ENCODE measurements around the gene PCDHGB3. TPM values are rescaled to one million over a fixed set of nuclear protein-coding genes. Genes with fewer than 3 reads are reported as not detected.
A peak's percentile ranks its signal among the peaks of the same experiment; 100 is the strongest.

PCDHGB3 gene
- total RNA-seq, 2 experiments from 2014 or later, result 5.8 to 6.3 TPM

DNA sequence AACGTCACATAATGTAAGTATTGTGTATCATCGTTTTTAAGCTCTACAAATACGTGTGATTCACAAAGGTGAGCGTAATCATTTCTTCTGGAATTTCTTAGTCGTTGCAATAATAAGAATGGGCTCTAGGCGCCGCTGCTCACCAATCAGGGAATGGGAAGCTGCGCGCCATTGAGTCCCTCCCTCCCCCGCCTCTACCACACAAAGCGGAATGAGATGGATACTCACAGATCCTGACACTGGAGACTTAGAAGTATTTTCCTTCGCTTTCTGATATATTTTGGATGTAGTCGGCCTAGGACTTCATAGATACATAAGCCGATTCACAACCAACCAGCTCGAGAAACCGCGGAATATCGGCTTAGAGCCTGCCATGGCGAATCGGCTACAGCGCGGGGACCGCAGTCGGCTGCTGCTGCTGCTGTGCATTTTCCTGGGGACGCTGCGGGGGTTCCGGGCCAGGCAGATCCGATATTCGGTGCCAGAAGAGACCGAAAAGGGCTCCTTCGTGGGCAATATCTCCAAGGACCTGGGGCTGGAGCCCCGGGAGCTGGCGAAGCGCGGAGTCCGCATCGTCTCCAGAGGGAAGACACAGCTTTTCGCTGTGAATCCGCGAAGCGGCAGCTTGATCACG, 50.9 kb downstream of the PCDHGB3 start, which contains the start of gene PCDHGA11:
Gene PCDHGA11 (plus strand): TSS at position 197 of the 634 bp plus-strand sequence. CDS start 177 bp downstream, at position 374.
- Histone ChIP-seq H3K4me2 (ENCODE audit: low read length) (peak within 1 kb of the TSS; percentile 65), H3K36me3 (ENCODE audit: insufficient read depth, low read length) (no peaks in the 10 kb centered on the region), H3K9me3 (ENCODE audit: low read length) (no peaks in the 10 kb centered on the region), H3K27ac (ENCODE audit: low read depth, low read length, poor library complexity, severe bottlenecking) (no peak within 1 kb of the TSS), H4K20me1 (ENCODE audit: insufficient read depth, low read length) (no peaks in the 10 kb centered on the region), H3K9me2 (ENCODE audit: insufficient read depth, low read length) (no peaks in the 10 kb centered on the region), H3K79me2 (ENCODE audit: insufficient read depth, low read depth, low read length) (no peaks in the 10 kb centered on the region), H2AFZ (ENCODE audit: low read length) (peak within 1 kb of the TSS; percentile 80), H3K4me1 (ENCODE audit: insufficient read depth, low read length, poor library complexity, severe bottlenecking) (peaks cover 7% of the 10 kb centered on the region), H3K4me3 (ENCODE audit: low read depth, low read length, poor library complexity, severe bottlenecking) (peak within 1 kb of the TSS; percentile 64)
- POLR2A ChIA-PET, result interaction anchor here (1.0 to 2.0 kb wide), 5 partner anchors 10 to 143 kb away, joined by 3 to 8 read pairs (median 5); partner anchors contain the start of genes PCDHGA12 and PCDHGB2
- no peak for TF ChIP-seq EZH2phosphoT487 (IDR thresholded peaks at IDR 0.05; ENCODE audit: borderline replicate concordance, low read depth, low read length)
- TF ChIP-seq, protein P1, sequence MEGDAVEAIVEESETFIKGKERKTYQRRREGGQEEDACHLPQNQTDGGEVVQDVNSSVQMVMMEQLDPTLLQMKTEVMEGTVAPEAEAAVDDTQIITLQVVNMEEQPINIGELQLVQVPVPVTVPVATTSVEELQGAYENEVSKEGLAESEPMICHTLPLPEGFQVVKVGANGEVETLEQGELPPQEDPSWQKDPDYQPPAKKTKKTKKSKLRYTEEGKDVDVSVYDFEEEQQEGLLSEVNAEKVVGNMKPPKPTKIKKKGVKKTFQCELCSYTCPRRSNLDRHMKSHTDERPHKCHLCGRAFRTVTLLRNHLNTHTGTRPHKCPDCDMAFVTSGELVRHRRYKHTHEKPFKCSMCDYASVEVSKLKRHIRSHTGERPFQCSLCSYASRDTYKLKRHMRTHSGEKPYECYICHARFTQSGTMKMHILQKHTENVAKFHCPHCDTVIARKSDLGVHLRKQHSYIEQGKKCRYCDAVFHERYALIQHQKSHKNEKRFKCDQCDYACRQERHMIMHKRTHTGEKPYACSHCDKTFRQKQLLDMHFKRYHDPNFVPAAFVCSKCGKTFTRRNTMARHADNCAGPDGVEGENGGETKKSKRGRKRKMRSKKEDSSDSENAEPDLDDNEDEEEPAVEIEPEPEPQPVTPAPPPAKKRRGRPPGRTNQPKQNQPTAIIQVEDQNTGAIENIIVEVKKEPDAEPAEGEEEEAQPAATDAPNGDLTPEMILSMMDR (conservative IDR thresholded peaks at IDR 0.05; ENCODE audit: low read length), result peak; percentile 96
- intact Hi-C loops (cut with micrococcal nuclease; ENCODE audit: unreplicated experiment), result loop anchor here (2.0 kb wide), 1 partner anchor 54 kb away; the partner anchor contains the start of gene PCDHGC3
- DNase-seq (ENCODE audit: low spot score), result peak; percentile 76
- CTCF ChIA-PET (ENCODE audit: unreplicated experiment), result interaction anchor here (0.6 to 2.1 kb wide), 8 partner anchors 9 to 143 kb away, joined by 3 to 9 read pairs (median 4); partner anchors contain the start of genes PCDHGA12 and PCDHGB3
- no TSS peak for BruUV-seq (replicated peaks)

DNA sequence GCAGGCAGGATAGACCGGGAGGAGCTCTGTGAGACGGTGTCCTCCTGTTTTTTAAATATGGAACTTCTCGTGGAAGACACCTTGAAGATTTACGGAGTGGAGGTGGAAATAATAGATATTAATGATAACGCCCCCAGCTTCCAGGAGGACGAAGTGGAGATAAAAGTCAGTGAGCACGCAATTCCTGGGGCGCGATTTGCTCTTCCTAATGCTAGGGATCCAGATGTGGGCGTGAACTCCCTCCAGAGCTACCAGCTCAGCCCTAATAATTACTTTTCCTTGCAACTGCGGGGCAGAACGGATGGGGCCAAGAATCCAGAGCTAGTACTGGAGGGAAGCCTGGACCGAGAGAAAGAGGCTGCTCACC, 51.4 kb downstream of the PCDHGB3 start:
- no peak overlapping the region for H3K27ac ChIP-seq (ENCODE audit: low read depth, low read length, poor library complexity, severe bottlenecking)
- no peak for TF ChIP-seq EZH2phosphoT487 (IDR thresholded peaks at IDR 0.05; ENCODE audit: borderline replicate concordance, low read depth, low read length)
- TF ChIP-seq, protein P1 (conservative IDR thresholded peaks at IDR 0.05; ENCODE audit: low read length), result no peak
- intact Hi-C loops (cut with micrococcal nuclease; ENCODE audit: unreplicated experiment), result loop anchor here (2.0 kb wide), 1 partner anchor 53 kb away; the partner anchor contains the start of gene PCDHGC3
- peaks cover 7% of the 10 kb centered on the region for H3K4me1 ChIP-seq (ENCODE audit: insufficient read depth, low read length, poor library complexity, severe bottlenecking)
- peak overlapping the region; percentile 80; the same call in 1 of the 2 replicates for H2AFZ ChIP-seq (ENCODE audit: low read length)
- no peaks in the 10 kb centered on the region for H3K9me3 ChIP-seq (ENCODE audit: low read length)
- no peaks in the 10 kb centered on the region for H4K20me1 ChIP-seq (ENCODE audit: insufficient read depth, low read length)
- H3K4me3 ChIP-seq (ENCODE audit: low read depth, low read length, poor library complexity, severe bottlenecking), result peak overlapping the region; percentile 64
- H3K4me2 ChIP-seq (ENCODE audit: low read length), result peak overlapping the region; percentile 65
- ChIA-PET CTCF (ENCODE audit: unreplicated experiment) (interaction anchor here (0.6 to 2.1 kb wide), 7 partner anchors 9 to 143 kb away, joined by 3 to 9 read pairs (median 4); partner anchors contain the start of genes PCDHGA12 and PCDHGB3), POLR2A (interaction anchor here (0.7 to 2.0 kb wide), 6 partner anchors 9 to 143 kb away, joined by 3 to 8 read pairs (median 4); partner anchors contain the start of genes PCDHGA12 and PCDHGB2)
- no peaks in the 10 kb centered on the region for H3K79me2 ChIP-seq (ENCODE audit: insufficient read depth, low read depth, low read length)
- H3K36me3 ChIP-seq (ENCODE audit: insufficient read depth, low read length), result no peaks in the 10 kb centered on the region
- no TSS peak for BruUV-seq (replicated peaks)
- DNase-seq (ENCODE audit: low spot score), result no peak
- no peaks in the 10 kb centered on the region for H3K9me2 ChIP-seq (ENCODE audit: insufficient read depth, low read length)

Other genes starting within 250 kb of the PCDHGB3 start
Only the 30 nearest of the 37 such genes appear.
- 0.06 TPM in 1 of 2 replicates, not detected in the other for gene PCDHB9, start 183.1 kb upstream of the PCDHGB3 start, total RNA-seq (2014; rRNA removed; shearing (Covaris generic))
- gene PCDHB9, start 183.1 kb upstream of the PCDHGB3 start, total RNA-seq (2022), result 0.33 TPM in 1 of 2 replicates, not detected in the other
- 0.08 TPM in 1 of 2 replicates, not detected in the other for gene PCDHB10, start 177.9 kb upstream of the PCDHGB3 start, total RNA-seq (2014; rRNA removed; shearing (Covaris generic))
- gene PCDHB10, start 177.9 kb upstream of the PCDHGB3 start, total RNA-seq (2022), result not detected in 2 replicates
- gene PCDHB11, start 170.6 kb upstream of the PCDHGB3 start, total RNA-seq (2014; rRNA removed; shearing (Covaris generic)), result not detected in 2 replicates
- gene PCDHB11, start 170.6 kb upstream of the PCDHGB3 start, total RNA-seq (2022), result not detected in 2 replicates
- gene PCDHB12, start 161.5 kb upstream of the PCDHGB3 start, total RNA-seq (2014; rRNA removed; shearing (Covaris generic)), result not detected in 2 replicates
- gene PCDHB12, start 161.5 kb upstream of the PCDHGB3 start, total RNA-seq (2022), result not detected in 2 replicates
- gene PCDHB13, start 156.3 kb upstream of the PCDHGB3 start, total RNA-seq (2014; rRNA removed; shearing (Covaris generic)), result 0.22 TPM in 1 of 2 replicates, not detected in the other
- not detected in 2 replicates for gene PCDHB13, start 156.3 kb upstream of the PCDHGB3 start, total RNA-seq (2022)
- gene PCDHB14, start 146.9 kb upstream of the PCDHGB3 start, total RNA-seq (2014; rRNA removed; shearing (Covaris generic)), result 0.22 TPM in 1 of 2 replicates, not detected in the other
- not detected in 2 replicates for gene PCDHB14, start 146.9 kb upstream of the PCDHGB3 start, total RNA-seq (2022)
- gene PCDHB15, start 124.8 kb upstream of the PCDHGB3 start, total RNA-seq (2014; rRNA removed; shearing (Covaris generic)), result not detected in 2 replicates
- not detected in 2 replicates for gene PCDHB15, start 124.8 kb upstream of the PCDHGB3 start, total RNA-seq (2022)
- 0.16 and 0.95 TPM in 2 replicates for gene SLC25A2, start 66.2 kb upstream of the PCDHGB3 start, total RNA-seq (2014; rRNA removed; shearing (Covaris generic))
- 0.70 and 1.6 TPM in 2 replicates for gene SLC25A2, start 66.2 kb upstream of the PCDHGB3 start, total RNA-seq (2022)
- gene TAF7, start 49.5 kb upstream of the PCDHGB3 start, total RNA-seq (2014; rRNA removed; shearing (Covaris generic)), result 115 and 126 TPM in 2 replicates
- 103 and 113 TPM in 2 replicates for gene TAF7, start 49.5 kb upstream of the PCDHGB3 start, total RNA-seq (2022)
- gene PCDHGA1, start 39.7 kb upstream of the PCDHGB3 start, total RNA-seq (2014; rRNA removed; shearing (Covaris generic)), result 1.3 and 1.8 TPM in 2 replicates
- 1.7 and 1.9 TPM in 2 replicates for gene PCDHGA1, start 39.7 kb upstream of the PCDHGB3 start, total RNA-seq (2022)
- 0.19 and 0.51 TPM in 2 replicates for gene PCDHGA2, start 31.5 kb upstream of the PCDHGB3 start, total RNA-seq (2014; rRNA removed; shearing (Covaris generic))
- gene PCDHGA2, start 31.5 kb upstream of the PCDHGB3 start, total RNA-seq (2022), result 0.74 and 1.1 TPM in 2 replicates
- gene PCDHGA3, start 26.4 kb upstream of the PCDHGB3 start, total RNA-seq (2014; rRNA removed; shearing (Covaris generic)), result 0.21 and 0.25 TPM in 2 replicates
- gene PCDHGA3, start 26.4 kb upstream of the PCDHGB3 start, total RNA-seq (2022), result 0.36 and 0.65 TPM in 2 replicates
- 2.8 and 4.1 TPM in 2 replicates for gene PCDHGB1, start 20.1 kb upstream of the PCDHGB3 start, total RNA-seq (2014; rRNA removed; shearing (Covaris generic))
- 2.8 and 3.0 TPM in 2 replicates for gene PCDHGB1, start 20.1 kb upstream of the PCDHGB3 start, total RNA-seq (2022)
- gene PCDHGA4, start 15.2 kb upstream of the PCDHGB3 start, total RNA-seq (2014; rRNA removed; shearing (Covaris generic)), result 1.9 and 3.5 TPM in 2 replicates
- gene PCDHGA4, start 15.2 kb upstream of the PCDHGB3 start, total RNA-seq (2022), result 1.8 and 1.9 TPM in 2 replicates
- gene PCDHGB2, start 10.2 kb upstream of the PCDHGB3 start, total RNA-seq (2014; rRNA removed; shearing (Covaris generic)), result 8.3 and 9.3 TPM in 2 replicates
- 9.2 and 10.9 TPM in 2 replicates for gene PCDHGB2, start 10.2 kb upstream of the PCDHGB3 start, total RNA-seq (2022)
- 5.2 and 6.1 TPM in 2 replicates for gene PCDHGA5, start 6.1 kb upstream of the PCDHGB3 start, total RNA-seq (2014; rRNA removed; shearing (Covaris generic))
- 4.6 and 4.9 TPM in 2 replicates for gene PCDHGA5, start 6.1 kb upstream of the PCDHGB3 start, total RNA-seq (2022)
- gene PCDHGA6, start 3.6 kb downstream of the PCDHGB3 start, total RNA-seq (2014; rRNA removed; shearing (Covaris generic)), result 6.3 and 7.2 TPM in 2 replicates
- 5.5 and 6.2 TPM in 2 replicates for gene PCDHGA6, start 3.6 kb downstream of the PCDHGB3 start, total RNA-seq (2022)
- gene PCDHGA7, start 12.5 kb downstream of the PCDHGB3 start, total RNA-seq (2014; rRNA removed; shearing (Covaris generic)), result 4.7 and 6.4 TPM in 2 replicates
- gene PCDHGA7, start 12.5 kb downstream of the PCDHGB3 start, total RNA-seq (2022), result 5.6 TPM in 2 replicates
- 8.7 and 9.3 TPM in 2 replicates for gene PCDHGB4, start 17.5 kb downstream of the PCDHGB3 start, total RNA-seq (2014; rRNA removed; shearing (Covaris generic))
- 6.5 and 6.9 TPM in 2 replicates for gene PCDHGB4, start 17.5 kb downstream of the PCDHGB3 start, total RNA-seq (2022)
- 5.0 and 5.3 TPM in 2 replicates for gene PCDHGA8, start 22.4 kb downstream of the PCDHGB3 start, total RNA-seq (2014; rRNA removed; shearing (Covaris generic))
- gene PCDHGA8, start 22.4 kb downstream of the PCDHGB3 start, total RNA-seq (2022), result 3.8 and 4.7 TPM in 2 replicates
- gene PCDHGB5, start 27.7 kb downstream of the PCDHGB3 start, total RNA-seq (2014; rRNA removed; shearing (Covaris generic)), result 3.8 and 5.1 TPM in 2 replicates
- 7.1 and 8.6 TPM in 2 replicates for gene PCDHGB5, start 27.7 kb downstream of the PCDHGB3 start, total RNA-seq (2022)
- gene PCDHGA9, start 32.5 kb downstream of the PCDHGB3 start, total RNA-seq (2014; rRNA removed; shearing (Covaris generic)), result 3.7 and 5.9 TPM in 2 replicates
- gene PCDHGA9, start 32.5 kb downstream of the PCDHGB3 start, total RNA-seq (2022), result 5.2 and 5.7 TPM in 2 replicates
- 3.2 and 4.7 TPM in 2 replicates for gene PCDHGB6, start 37.8 kb downstream of the PCDHGB3 start, total RNA-seq (2014; rRNA removed; shearing (Covaris generic))
- gene PCDHGB6, start 37.8 kb downstream of the PCDHGB3 start, total RNA-seq (2022), result 4.1 and 4.5 TPM in 2 replicates
- 2.7 and 4.9 TPM in 2 replicates for gene PCDHGA10, start 42.7 kb downstream of the PCDHGB3 start, total RNA-seq (2014; rRNA removed; shearing (Covaris generic))
- gene PCDHGA10, start 42.7 kb downstream of the PCDHGB3 start, total RNA-seq (2022), result 3.4 and 3.9 TPM in 2 replicates
- 3.3 and 3.9 TPM in 2 replicates for gene PCDHGB7, start 47.4 kb downstream of the PCDHGB3 start, total RNA-seq (2014; rRNA removed; shearing (Covaris generic))
- gene PCDHGB7, start 47.4 kb downstream of the PCDHGB3 start, total RNA-seq (2022), result 4.5 and 5.4 TPM in 2 replicates
- gene PCDHGA11, start 50.8 kb downstream of the PCDHGB3 start, total RNA-seq (2014; rRNA removed; shearing (Covaris generic)), result 4.8 and 6.8 TPM in 2 replicates
- gene PCDHGA11, start 50.8 kb downstream of the PCDHGB3 start, total RNA-seq (2022), result 3.4 and 4.1 TPM in 2 replicates
- 2.6 and 3.9 TPM in 2 replicates for gene PCDHGA12, start 60.3 kb downstream of the PCDHGB3 start, total RNA-seq (2014; rRNA removed; shearing (Covaris generic))
- 3.0 and 3.4 TPM in 2 replicates for gene PCDHGA12, start 60.3 kb downstream of the PCDHGB3 start, total RNA-seq (2022)
- 20.4 and 27.2 TPM in 2 replicates for gene PCDHGC3, start 105.7 kb downstream of the PCDHGB3 start, total RNA-seq (2014; rRNA removed; shearing (Covaris generic))
- gene PCDHGC3, start 105.7 kb downstream of the PCDHGB3 start, total RNA-seq (2022), result 59.7 and 60.0 TPM in 2 replicates
- gene PCDHGC4, start 114.8 kb downstream of the PCDHGB3 start, total RNA-seq (2014; rRNA removed; shearing (Covaris generic)), result 6.3 and 8.4 TPM in 2 replicates
- 6.4 and 7.0 TPM in 2 replicates for gene PCDHGC4, start 114.8 kb downstream of the PCDHGB3 start, total RNA-seq (2022)
- 3.0 and 4.4 TPM in 2 replicates for gene PCDHGC5, start 118.8 kb downstream of the PCDHGB3 start, total RNA-seq (2014; rRNA removed; shearing (Covaris generic))
- 5.0 and 5.4 TPM in 2 replicates for gene PCDHGC5, start 118.8 kb downstream of the PCDHGB3 start, total RNA-seq (2022)